NT2/D1 (cell line): ENCODE measurements around the gene AGER.
"Not testable (repeated sequence)": the region's sequence is repeated elsewhere in the genome, so short reads cannot be mapped to it uniquely, and the experiment has no call there.

Experiments used
- DNase-seq: peaks from one replicate; pipeline ENCODE4 v3.0.0-alpha.2; 2011; ENCODE audit warnings: low read depth, low spot score
- H3K27me3 ChIP-seq: 2 replicates; pipeline ENCODE4 v1.6.0; 2011; ENCODE audit warnings: mild to moderate bottlenecking; ENCODE audit not compliant: insufficient read length, insufficient read depth
- H3K36me3 ChIP-seq: 2 replicates; pipeline ENCODE4 v1.6.1; 2011; ENCODE audit warnings: mild to moderate bottlenecking, low read length, mixed read lengths; ENCODE audit not compliant: insufficient read depth, insufficient read length
- H3K4me1 ChIP-seq: 2 replicates; pipeline ENCODE4 v1.5.1; 2011; ENCODE audit not compliant: insufficient read depth, insufficient read length
- H3K4me3 ChIP-seq: 2 replicates; pipeline ENCODE4 v1.5.1; 2011; ENCODE audit warnings: low read depth; ENCODE audit not compliant: insufficient read length
- H3K9ac ChIP-seq: 2 replicates; pipeline ENCODE4 v1.6.0; 2011; ENCODE audit warnings: low read depth; ENCODE audit not compliant: insufficient read length
- H3K9me3 ChIP-seq: 2 replicates; pipeline ENCODE4 v1.5.1; 2011; ENCODE audit warnings: mild to moderate bottlenecking, low read length; ENCODE audit not compliant: insufficient read depth
- SUZ12 ChIP-seq: IDR thresholded peaks from 2 replicates; pipeline ENCODE4 v1.6.1; 2011; ENCODE audit not compliant: insufficient read length, insufficient read depth; ENCODE audit errors: extremely low read depth
- YY1 ChIP-seq: IDR thresholded peaks from 2 replicates; pipeline ENCODE4 v1.6.1; 2011; ENCODE audit not compliant: insufficient read length, insufficient read depth
- ZNF274 ChIP-seq: IDR thresholded peaks from 2 replicates; pipeline ENCODE4 v1.6.1; 2011; ENCODE audit warnings: mild to moderate bottlenecking, low read depth, low read length

The AGER gene

DNA sequence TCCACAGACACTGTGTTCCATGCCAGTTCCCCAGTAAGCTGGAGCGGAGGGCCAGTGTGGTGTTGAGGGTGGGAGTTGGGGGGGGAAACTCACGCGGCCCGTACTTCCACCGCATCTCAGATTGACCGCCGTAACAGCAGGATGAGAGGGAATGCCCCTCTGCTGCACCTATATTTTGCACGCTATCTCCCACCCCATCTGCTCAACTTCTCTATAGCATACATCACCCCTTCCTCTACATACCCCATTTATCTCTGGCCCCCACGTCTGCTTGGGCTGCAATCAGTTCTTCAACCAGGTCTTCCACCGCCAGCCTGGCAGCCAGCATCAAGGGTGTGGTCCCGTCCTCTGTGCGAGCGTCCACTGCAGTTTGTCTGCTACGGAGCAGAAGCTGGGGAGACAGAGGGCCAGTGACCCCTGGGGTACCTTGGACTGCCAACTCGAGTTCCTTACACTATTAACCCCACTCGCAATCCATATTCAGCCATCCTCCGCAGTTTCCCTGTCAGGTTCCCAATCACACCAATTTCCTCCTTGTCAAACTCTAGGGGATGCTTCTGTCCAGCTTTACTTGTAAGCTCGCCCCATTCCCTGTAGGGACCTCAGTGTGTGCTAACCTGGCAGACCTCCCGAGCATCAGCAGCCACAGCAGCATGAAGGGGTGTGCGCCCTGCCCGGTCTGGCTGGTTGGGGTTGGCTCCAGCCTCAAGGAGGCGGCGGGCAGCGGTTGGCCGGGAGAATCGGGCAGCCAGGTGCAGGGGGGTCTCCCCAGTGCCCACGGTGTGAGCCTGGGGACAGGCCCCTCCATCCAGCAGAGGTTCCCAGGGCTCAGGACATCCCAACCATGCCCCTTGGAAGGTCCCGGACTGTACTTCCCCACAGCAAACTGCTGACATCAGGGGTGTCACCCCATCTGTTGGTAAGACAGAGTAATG is 12.9 kb upstream of the AGER start:
- no peak for DNase-seq
- no peaks in the 10 kb centered on the region for H3K9me3 ChIP-seq
- TF ChIP-seq YY1 (no peak), SUZ12 (no peak), ZNF274 (no peak)

DNA sequence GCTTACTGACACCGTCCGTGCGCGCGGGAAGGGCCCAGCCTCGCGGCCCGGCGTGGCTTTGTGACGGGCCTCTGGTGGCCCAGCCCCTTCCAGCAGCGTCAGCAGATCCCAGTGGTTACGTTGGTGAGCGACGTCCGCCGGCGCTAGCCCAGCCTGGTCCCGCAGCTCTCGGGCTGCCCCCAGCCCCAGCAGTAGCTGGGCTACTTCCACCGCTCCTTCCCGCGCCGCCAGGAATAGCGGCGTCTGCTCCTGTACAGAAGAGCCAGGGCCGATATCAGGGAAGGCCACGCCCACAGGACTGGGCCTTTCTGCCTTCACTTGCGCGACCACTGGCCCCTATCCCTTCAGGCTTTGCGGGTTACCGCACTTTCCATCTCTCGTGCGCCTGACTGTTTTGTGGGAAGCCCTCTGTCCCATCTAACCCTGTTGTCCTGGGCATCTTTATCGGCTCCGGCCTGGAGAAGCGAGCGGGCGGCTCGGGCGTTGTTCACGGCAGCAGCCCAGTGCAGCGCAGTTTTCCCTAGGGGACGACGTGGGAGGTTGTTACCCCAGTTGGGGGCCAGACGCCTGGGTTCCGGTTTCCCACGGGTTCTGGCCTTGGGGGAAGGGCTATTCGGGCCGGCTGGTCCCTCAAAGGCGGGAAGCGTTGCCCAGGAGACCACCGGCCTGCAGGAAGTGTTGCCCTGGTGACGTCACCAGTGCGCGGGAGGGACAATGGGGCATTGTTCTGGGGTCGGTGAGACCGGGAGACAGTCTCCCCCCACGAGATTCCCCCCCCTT is 12.0 kb upstream of the AGER start:
- DNase-seq, result peak; percentile 74
- H3K4me1 ChIP-seq, result peaks cover 17% of the 10 kb centered on the region
- no peaks in the 10 kb centered on the region for H3K27me3 ChIP-seq

More for the DNA sequence above, 12.9 kb upstream of the AGER start:
- no peaks in the 10 kb centered on the region for H3K36me3 ChIP-seq
- no peaks in the 10 kb centered on the region for H3K27me3 ChIP-seq
- peak overlapping the region; percentile 97 for H3K9ac ChIP-seq
- peak overlapping the region; percentile 89 for H3K4me3 ChIP-seq
- peaks cover 14% of the 10 kb centered on the region for H3K4me1 ChIP-seq

GRCh38 chr6:32195652-32195901 is 11.5 kb upstream of the AGER start:
- peak; percentile 96 for DNase-seq
- no peaks in the 10 kb centered on the region for H3K27me3 ChIP-seq
- no peak overlapping the region for H3K9ac ChIP-seq
- H3K4me1 ChIP-seq, result peaks cover 19% of the 10 kb centered on the region
- H3K4me3 ChIP-seq, result peak overlapping the region; percentile 89
- H3K36me3 ChIP-seq, result no peaks in the 10 kb centered on the region
- no peak for TF ChIP-seq ZNF274
- TF ChIP-seq SUZ12, result no peak
- no peak for TF ChIP-seq YY1
- no peaks in the 10 kb centered on the region for H3K9me3 ChIP-seq

More for the DNA sequence above, 12.0 kb upstream of the AGER start:
- Histone ChIP-seq H3K36me3 (no peaks in the 10 kb centered on the region), H3K9me3 (no peaks in the 10 kb centered on the region), H3K4me3 (peak overlapping the region; percentile 89), H3K9ac (peak overlapping the region; percentile 97)
- TF ChIP-seq SUZ12 (no peak), YY1 (no peak), ZNF274 (no peak)

DNA sequence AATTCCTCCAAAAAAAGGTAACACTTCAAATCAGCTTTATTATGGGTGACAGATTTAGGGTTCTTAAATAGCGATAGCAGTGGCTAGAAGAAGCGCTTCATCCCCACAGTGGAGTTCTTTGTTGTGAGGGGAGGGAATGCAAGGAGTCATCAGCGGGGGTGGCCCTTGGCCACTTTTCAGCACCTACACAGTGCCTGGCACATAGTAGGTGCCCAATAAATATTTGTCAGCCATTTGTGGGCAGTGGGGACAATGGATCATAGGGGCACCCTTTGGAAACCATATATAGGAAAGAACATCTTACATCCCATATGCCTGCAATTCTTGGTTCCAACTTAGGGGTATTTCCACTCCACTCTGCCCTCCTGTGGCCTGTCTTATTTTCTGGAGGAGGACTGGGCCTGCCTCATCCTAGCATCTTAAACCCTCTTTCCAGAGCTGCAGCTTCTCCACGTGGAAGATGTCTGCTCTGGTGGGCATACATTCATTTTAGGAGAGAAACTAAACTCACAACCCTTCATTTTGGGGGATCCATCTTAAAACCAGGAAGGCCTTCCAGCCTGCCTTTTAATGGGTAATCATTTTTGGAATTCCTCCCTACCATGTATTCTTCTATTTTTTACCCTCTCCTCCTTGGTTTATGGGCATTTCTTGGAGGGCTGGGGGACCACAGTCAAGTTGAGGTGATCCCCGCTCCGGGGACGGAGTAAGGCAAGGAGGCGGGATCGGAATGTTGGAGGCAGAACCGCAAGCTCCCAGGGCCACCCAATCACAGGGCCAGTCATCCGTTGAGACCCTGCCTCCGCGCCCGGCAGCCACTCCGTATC is 11.0 kb upstream of the AGER start:
- Histone ChIP-seq H3K4me3 (peak overlapping the region; percentile 34), H3K9ac (peak overlapping the region; percentile 52), H3K36me3 (no peaks in the 10 kb centered on the region), H3K9me3 (no peaks in the 10 kb centered on the region), H3K4me1 (peaks cover 19% of the 10 kb centered on the region), H3K27me3 (no peaks in the 10 kb centered on the region)
- TF ChIP-seq ZNF274, result no peak
- no peak for TF ChIP-seq YY1
- TF ChIP-seq SUZ12, result no peak
- DNase-seq, result no peak

DNA sequence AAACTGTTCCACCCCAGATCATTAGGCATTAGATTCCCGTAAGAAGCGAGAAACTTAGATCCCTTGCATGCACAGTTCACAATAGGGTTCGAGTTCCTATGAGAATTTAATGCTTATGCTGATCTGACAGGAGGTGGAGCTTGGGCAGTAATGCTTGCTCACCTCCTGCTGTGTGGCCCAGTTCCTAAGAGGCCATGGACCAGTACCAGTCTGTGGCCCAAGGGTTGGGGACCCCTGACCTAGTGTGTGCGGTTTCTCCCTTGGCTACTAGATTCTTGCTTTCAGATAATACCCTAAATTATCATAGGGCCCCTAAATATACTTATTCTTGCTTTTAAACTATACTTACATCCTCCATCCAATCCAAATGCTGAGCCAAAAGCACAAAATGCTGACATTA is 10.3 kb upstream of the AGER start:
- no peak for DNase-seq
- no peak overlapping the region for H3K9ac ChIP-seq
- H3K36me3 ChIP-seq, result no peaks in the 10 kb centered on the region
- no peaks in the 10 kb centered on the region for H3K9me3 ChIP-seq
- no peaks in the 10 kb centered on the region for H3K27me3 ChIP-seq
- H3K4me1 ChIP-seq, result peaks cover 19% of the 10 kb centered on the region
- no peak for TF ChIP-seq ZNF274
- TF ChIP-seq YY1, result no peak
- TF ChIP-seq SUZ12, result no peak
- no peak overlapping the region for H3K4me3 ChIP-seq

DNA sequence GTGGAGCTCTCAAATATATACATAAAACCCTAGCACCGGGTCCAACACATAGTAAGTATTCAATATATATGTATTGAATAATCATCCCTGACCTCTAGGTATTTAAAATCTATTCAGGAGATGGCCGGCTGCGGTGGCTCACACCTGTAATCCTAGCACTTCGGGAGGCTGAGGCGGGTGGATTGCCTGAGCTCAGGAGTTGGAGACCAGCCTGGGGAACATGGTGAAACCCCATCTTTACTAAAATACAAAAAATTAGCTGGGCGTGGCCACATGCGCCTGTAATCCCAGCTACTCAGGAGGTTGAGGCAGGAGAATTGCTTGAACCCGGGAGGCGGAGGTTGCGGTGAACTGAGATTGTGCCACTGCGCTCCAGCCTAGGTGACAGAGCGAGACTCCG is 9.0 kb upstream of the AGER start:
- Histone ChIP-seq H3K4me1 (peaks cover 17% of the 10 kb centered on the region), H3K4me3 (peak overlapping the region; percentile 22)
- DNase-seq, H3K9ac ChIP-seq, H3K9me3 ChIP-seq, H3K36me3 ChIP-seq, H3K27me3 ChIP-seq: not testable (repeated sequence)

DNA sequence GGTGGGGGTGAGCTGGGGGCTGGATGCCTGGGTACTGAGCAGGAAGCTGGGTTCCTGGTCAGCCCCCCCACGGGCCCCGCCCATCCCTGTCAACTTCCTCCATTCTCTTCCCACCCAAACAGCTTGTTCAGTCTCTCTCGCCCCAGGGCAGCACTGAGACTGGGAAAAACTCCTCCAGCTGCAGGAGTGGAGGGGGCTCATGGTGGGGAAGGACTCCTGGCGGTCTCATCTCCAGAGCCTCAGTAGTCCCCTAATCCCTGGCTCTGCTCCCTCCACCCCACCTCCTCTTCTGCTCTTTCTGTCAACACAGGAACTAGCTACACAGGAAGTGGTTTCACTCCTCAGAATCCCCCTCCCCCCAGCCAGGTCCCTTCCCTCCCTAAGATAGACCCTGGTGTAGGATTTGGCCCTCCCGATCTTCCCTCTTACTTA is 8.6 kb upstream of the AGER start, which contains the start of gene GPSM3:
Gene GPSM3 (minus strand): TSS at position 36 of the 432 bp plus-strand sequence. CDS start 130 bp downstream, outside the sequence.
- TF ChIP-seq SUZ12 (no peak), YY1 (no peak), ZNF274 (no peak)
- H3K36me3 ChIP-seq, result peaks cover 5% of the 10 kb centered on the region
- H3K4me3 ChIP-seq, result peak within 1 kb of the TSS; percentile 22
- H3K9me3 ChIP-seq, result no peaks in the 10 kb centered on the region
- H3K9ac ChIP-seq, result no peak within 1 kb of the TSS
- H3K4me1 ChIP-seq, result peaks cover 17% of the 10 kb centered on the region
- DNase-seq, result no peak
- no peaks in the 10 kb centered on the region for H3K27me3 ChIP-seq
